GM18502 (cell line): ENCODE results near the gene KDR.

Experiments
- ATAC-seq: cut with Tn5 transposase; IDR thresholded peaks from one replicate; pipeline ENCODE4 v1.9.1; 2021; ENCODE audit warnings: mild to moderate bottlenecking; ENCODE audit not compliant: unreplicated experiment, poor library complexity

The KDR gene

GRCh38 chr4:55124322-55125076 lies 896 bp downstream of the KDR start:
- ATAC-seq = no peak

GRCh38 chr4:55123791-55124190 lies 1.6 kb downstream of the KDR start:
- no peak for ATAC-seq

GRCh38 chr4:55122235-55122634 lies 3.2 kb downstream of the KDR start:
- ATAC-seq = no peak

GRCh38 chr4:55121246-55121645 lies 4.1 kb downstream of the KDR start:
- no peak for ATAC-seq

- no peak for ATAC-seq
These were observed 7.0 kb downstream of the KDR start for GRCh38 chr4:55118397-55118796.

GRCh38 chr4:55117511-55117910 lies 7.9 kb downstream of the KDR start:
- no peak for ATAC-seq

GRCh38 chr4:55116450-55116849 lies 8.9 kb downstream of the KDR start:
- no peak for ATAC-seq

- no peak for ATAC-seq
These were observed 13.8 kb downstream of the KDR start for GRCh38 chr4:55111601-55112000.

GRCh38 chr4:55110131-55110530 lies 15.3 kb downstream of the KDR start:
- ATAC-seq = no peak

GRCh38 chr4:55107054-55107453 lies 18.3 kb downstream of the KDR start:
- ATAC-seq = no peak

GRCh38 chr4:55103224-55103623 lies 22.2 kb downstream of the KDR start:
- no peak for ATAC-seq

GRCh38 chr4:55099816-55100215 lies 25.6 kb downstream of the KDR start:
- no peak for ATAC-seq

- no peak for ATAC-seq
These were observed 26.8 kb downstream of the KDR start for GRCh38 chr4:55098456-55099204.

- ATAC-seq = no peak
These were observed 28.8 kb downstream of the KDR start for GRCh38 chr4:55096619-55097018.

- ATAC-seq = no peak
These were observed 29.4 kb downstream of the KDR start for GRCh38 chr4:55096045-55096444.

- no peak for ATAC-seq
These were observed 32.9 kb downstream of the KDR start for GRCh38 chr4:55092504-55092903.

GRCh38 chr4:55089916-55090315 lies 35.5 kb downstream of the KDR start:
- ATAC-seq = no peak

GRCh38 chr4:55087913-55088260 lies 37.5 kb downstream of the KDR start:
- no peak for ATAC-seq

- no peak for ATAC-seq
These were observed 38.1 kb downstream of the KDR start for GRCh38 chr4:55087009-55087912.

- ATAC-seq = no peak
These were observed 38.8 kb downstream of the KDR start for GRCh38 chr4:55086578-55086977.

- ATAC-seq = no peak
These were observed 41.7 kb downstream of the KDR start for GRCh38 chr4:55083735-55084134.
